Nephron progenitor cell (in vitro differentiated cells): Measurements from ENCODE around the gene TRPC1.

Source experiments
- DNase-seq: peaks from one replicate; pipeline ENCODE4 v3.0.0; 2021
- H3K27ac Mint-ChIP-seq: 2 replicates; pipeline ENCODE4 v1.8.0; 2021; ENCODE audit warnings: mild to moderate bottlenecking, moderate library complexity, mixed read lengths
- H3K27me3 Mint-ChIP-seq: 2 replicates; pipeline ENCODE4 v1.8.0; 2021; ENCODE audit warnings: mild to moderate bottlenecking, low read depth, mixed read lengths; ENCODE audit not compliant: poor library complexity
- H3K36me3 Mint-ChIP-seq: 2 replicates; pipeline ENCODE4 v1.8.0; 2021; ENCODE audit warnings: low read depth, mixed read lengths
- H3K4me1 Mint-ChIP-seq: 2 replicates; pipeline ENCODE4 v1.8.0; 2021; ENCODE audit warnings: mixed read lengths
- H3K4me3 Mint-ChIP-seq: 2 replicates; pipeline ENCODE4 v1.8.0; 2021; ENCODE audit warnings: mild to moderate bottlenecking, moderate library complexity, mixed read lengths
- H3K9me3 Mint-ChIP-seq: 2 replicates; pipeline ENCODE4 v1.8.0; 2021; ENCODE audit warnings: mild to moderate bottlenecking, moderate library complexity, mixed read lengths
- TF ChIP-seq, protein P1 (sequence below): fragments of 200-600 bp; sonication (generic); IDR thresholded peaks from 2 replicates; pipeline ENCODE4 v1.5.0; 2021; ENCODE audit warnings: antibody characterized with exemption

TRPC1 gene

GRCh38 chr3:142716102-142716501, 7.7 kb upstream of the TRPC1 start:
- TF ChIP-seq, protein P1, sequence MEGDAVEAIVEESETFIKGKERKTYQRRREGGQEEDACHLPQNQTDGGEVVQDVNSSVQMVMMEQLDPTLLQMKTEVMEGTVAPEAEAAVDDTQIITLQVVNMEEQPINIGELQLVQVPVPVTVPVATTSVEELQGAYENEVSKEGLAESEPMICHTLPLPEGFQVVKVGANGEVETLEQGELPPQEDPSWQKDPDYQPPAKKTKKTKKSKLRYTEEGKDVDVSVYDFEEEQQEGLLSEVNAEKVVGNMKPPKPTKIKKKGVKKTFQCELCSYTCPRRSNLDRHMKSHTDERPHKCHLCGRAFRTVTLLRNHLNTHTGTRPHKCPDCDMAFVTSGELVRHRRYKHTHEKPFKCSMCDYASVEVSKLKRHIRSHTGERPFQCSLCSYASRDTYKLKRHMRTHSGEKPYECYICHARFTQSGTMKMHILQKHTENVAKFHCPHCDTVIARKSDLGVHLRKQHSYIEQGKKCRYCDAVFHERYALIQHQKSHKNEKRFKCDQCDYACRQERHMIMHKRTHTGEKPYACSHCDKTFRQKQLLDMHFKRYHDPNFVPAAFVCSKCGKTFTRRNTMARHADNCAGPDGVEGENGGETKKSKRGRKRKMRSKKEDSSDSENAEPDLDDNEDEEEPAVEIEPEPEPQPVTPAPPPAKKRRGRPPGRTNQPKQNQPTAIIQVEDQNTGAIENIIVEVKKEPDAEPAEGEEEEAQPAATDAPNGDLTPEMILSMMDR = no peak
- Mint-ChIP-seq H3K27me3 (no peaks in the 10 kb centered on the region), H3K4me3 (no peak overlapping the region), H3K36me3 (peaks cover 9% of the 10 kb centered on the region), H3K9me3 (peaks cover 16% of the 10 kb centered on the region), H3K27ac (no peak overlapping the region), H3K4me1 (no peaks in the 10 kb centered on the region)
- no peak for DNase-seq

GRCh38 chr3:142723665-142723967, 218 bp upstream of the TRPC1 start:
- no peak for DNase-seq
- H3K27ac Mint-ChIP-seq = no peak overlapping the region
- H3K36me3 Mint-ChIP-seq = peaks cover 20% of the 10 kb centered on the region
- peaks cover 26% of the 10 kb centered on the region for H3K9me3 Mint-ChIP-seq
- H3K4me3 Mint-ChIP-seq = peak overlapping the region; percentile 97
- no peaks in the 10 kb centered on the region for H3K27me3 Mint-ChIP-seq
- peaks cover 27% of the 10 kb centered on the region for H3K4me1 Mint-ChIP-seq
- TF ChIP-seq, protein P1 = no peak

- Mint-ChIP-seq H3K27ac (peak overlapping the region; percentile 97), H3K36me3 (peaks cover 27% of the 10 kb centered on the region), H3K27me3 (no peaks in the 10 kb centered on the region), H3K4me3 (peak overlapping the region; percentile 97), H3K9me3 (peaks cover 21% of the 10 kb centered on the region), H3K4me1 (peaks cover 27% of the 10 kb centered on the region)
- TF ChIP-seq, protein P1 = no peak
- DNase-seq = peak; percentile 66
Observed at GRCh38 chr3:142724682-142725356, 985 bp downstream of the TRPC1 start.

GRCh38 chr3:142725357-142725739, 1.5 kb downstream of the TRPC1 start:
- H3K36me3 Mint-ChIP-seq = peaks cover 28% of the 10 kb centered on the region
- H3K4me3 Mint-ChIP-seq = peak overlapping the region; percentile 97
- H3K27me3 Mint-ChIP-seq = no peaks in the 10 kb centered on the region
- TF ChIP-seq, protein P1 = no peak
- H3K4me1 Mint-ChIP-seq = peaks cover 27% of the 10 kb centered on the region
- peaks cover 21% of the 10 kb centered on the region for H3K9me3 Mint-ChIP-seq
- DNase-seq = no peak
- H3K27ac Mint-ChIP-seq = peak overlapping the region; percentile 97

GRCh38 chr3:142726017-142726416, 2.2 kb downstream of the TRPC1 start:
- Mint-ChIP-seq H3K4me3 (peak overlapping the region; percentile 97), H3K27ac (no peak overlapping the region), H3K9me3 (peaks cover 19% of the 10 kb centered on the region), H3K36me3 (peaks cover 35% of the 10 kb centered on the region), H3K27me3 (no peaks in the 10 kb centered on the region), H3K4me1 (peaks cover 27% of the 10 kb centered on the region)
- no peak for DNase-seq
- TF ChIP-seq, protein P1 = no peak

DNA sequence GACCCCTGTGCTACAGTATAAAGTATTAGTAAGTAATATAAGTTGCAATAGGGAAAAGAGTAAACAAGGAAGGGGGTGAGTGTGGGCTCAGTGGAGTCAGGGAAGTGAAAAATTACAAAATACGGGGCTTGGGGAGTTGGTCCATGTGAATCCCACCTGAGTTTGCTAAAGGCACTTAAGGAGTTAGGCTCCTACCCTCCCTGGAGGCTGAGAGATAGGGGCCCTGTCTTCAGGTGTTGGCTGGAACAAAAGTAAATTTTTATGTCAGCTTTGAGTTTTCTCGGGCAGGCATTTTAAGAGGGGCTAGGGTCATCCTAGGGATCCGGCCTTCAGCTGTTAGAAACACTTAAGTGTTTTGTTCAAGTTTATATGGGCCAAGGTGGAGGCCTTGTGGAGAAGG, 8.2 kb downstream of the TRPC1 start:
- Mint-ChIP-seq H3K4me1 (peaks cover 18% of the 10 kb centered on the region), H3K9me3 (no peaks in the 10 kb centered on the region), H3K36me3 (peaks cover 20% of the 10 kb centered on the region), H3K4me3 (no peak overlapping the region), H3K27ac (no peak overlapping the region), H3K27me3 (peaks cover 3% of the 10 kb centered on the region)
- DNase-seq = no peak
- TF ChIP-seq, protein P1 = no peak
